ENCODE results near the gene TLR7.

Gene TLR7

GRCh38 chrX:12917753-12918152 is 50.9 kb downstream of the TLR7 start:
- TF ChIP-seq, protein P1, sequence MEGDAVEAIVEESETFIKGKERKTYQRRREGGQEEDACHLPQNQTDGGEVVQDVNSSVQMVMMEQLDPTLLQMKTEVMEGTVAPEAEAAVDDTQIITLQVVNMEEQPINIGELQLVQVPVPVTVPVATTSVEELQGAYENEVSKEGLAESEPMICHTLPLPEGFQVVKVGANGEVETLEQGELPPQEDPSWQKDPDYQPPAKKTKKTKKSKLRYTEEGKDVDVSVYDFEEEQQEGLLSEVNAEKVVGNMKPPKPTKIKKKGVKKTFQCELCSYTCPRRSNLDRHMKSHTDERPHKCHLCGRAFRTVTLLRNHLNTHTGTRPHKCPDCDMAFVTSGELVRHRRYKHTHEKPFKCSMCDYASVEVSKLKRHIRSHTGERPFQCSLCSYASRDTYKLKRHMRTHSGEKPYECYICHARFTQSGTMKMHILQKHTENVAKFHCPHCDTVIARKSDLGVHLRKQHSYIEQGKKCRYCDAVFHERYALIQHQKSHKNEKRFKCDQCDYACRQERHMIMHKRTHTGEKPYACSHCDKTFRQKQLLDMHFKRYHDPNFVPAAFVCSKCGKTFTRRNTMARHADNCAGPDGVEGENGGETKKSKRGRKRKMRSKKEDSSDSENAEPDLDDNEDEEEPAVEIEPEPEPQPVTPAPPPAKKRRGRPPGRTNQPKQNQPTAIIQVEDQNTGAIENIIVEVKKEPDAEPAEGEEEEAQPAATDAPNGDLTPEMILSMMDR (IDR thresholded peaks at IDR 0.05; ENCODE audit: low read depth, low read length, missing control alignments) = no peak
- in situ Hi-C loops (cut with HindIII; ENCODE audit: low sequenced_read_pairs) = no loop called here
- DNase-seq (ENCODE audit: low read depth) = no peak
- no peak overlapping the region for H3K4me3 ChIP-seq (ENCODE audit: low read depth, low read length)

GRCh38 chrX:12919051-12919450 is 52.2 kb downstream of the TLR7 start:
- no peak for DNase-seq (ENCODE audit: low read depth)
- in situ Hi-C loops (cut with HindIII; ENCODE audit: low sequenced_read_pairs) = no loop called here
- TF ChIP-seq, protein P1 (IDR thresholded peaks at IDR 0.05; ENCODE audit: low read depth, low read length, missing control alignments) = no peak
- no peak overlapping the region for H3K4me3 ChIP-seq (ENCODE audit: low read depth, low read length)

DNA sequence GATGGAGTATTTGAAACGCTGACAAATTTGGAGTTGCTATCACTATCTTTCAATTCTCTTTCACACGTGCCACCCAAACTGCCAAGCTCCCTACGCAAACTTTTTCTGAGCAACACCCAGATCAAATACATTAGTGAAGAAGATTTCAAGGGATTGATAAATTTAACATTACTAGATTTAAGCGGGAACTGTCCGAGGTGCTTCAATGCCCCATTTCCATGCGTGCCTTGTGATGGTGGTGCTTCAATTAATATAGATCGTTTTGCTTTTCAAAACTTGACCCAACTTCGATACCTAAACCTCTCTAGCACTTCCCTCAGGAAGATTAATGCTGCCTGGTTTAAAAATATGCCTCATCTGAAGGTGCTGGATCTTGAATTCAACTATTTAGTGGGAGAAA is 52.7 kb downstream of the TLR7 start:
- DNase-seq (ENCODE audit: low read depth) = no peak
- in situ Hi-C loops (cut with HindIII; ENCODE audit: low sequenced_read_pairs) = no loop called here
- TF ChIP-seq, protein P1 (IDR thresholded peaks at IDR 0.05; ENCODE audit: low read depth, low read length, missing control alignments) = no peak
- H3K4me3 ChIP-seq (ENCODE audit: low read depth, low read length) = no peak overlapping the region

- no peak for DNase-seq (ENCODE audit: low read depth)
- TF ChIP-seq, protein P1 (IDR thresholded peaks at IDR 0.05; ENCODE audit: low read depth, low read length, missing control alignments) = no peak
- H3K4me3 ChIP-seq (ENCODE audit: low read depth, low read length) = no peak overlapping the region
- in situ Hi-C loops (cut with HindIII; ENCODE audit: low sequenced_read_pairs) = no loop called here
Measured at GRCh38 chrX:12920990-12921389, 54.1 kb downstream of the TLR7 start.

GRCh38 chrX:12921886-12922598 is 55.2 kb downstream of the TLR7 start:
- in situ Hi-C loops (cut with HindIII; ENCODE audit: low sequenced_read_pairs) = no loop called here
- H3K4me3 ChIP-seq (ENCODE audit: low read depth, low read length) = no peak overlapping the region
- TF ChIP-seq, protein P1 (IDR thresholded peaks at IDR 0.05; ENCODE audit: low read depth, low read length, missing control alignments) = no peak
- DNase-seq (ENCODE audit: low read depth) = no peak

- no peak overlapping the region for H3K4me3 ChIP-seq (ENCODE audit: low read depth, low read length)
- in situ Hi-C loops (cut with HindIII; ENCODE audit: low sequenced_read_pairs) = no loop called here
- DNase-seq (ENCODE audit: low read depth) = no peak
- TF ChIP-seq, protein P1 (IDR thresholded peaks at IDR 0.05; ENCODE audit: low read depth, low read length, missing control alignments) = no peak
Measured at GRCh38 chrX:12922599-12922919, 55.7 kb downstream of the TLR7 start.

Measured in astrocyte of the cerebellum (primary cell).